Glutamatergic neuron (in vitro differentiated cells): ENCODE measurements around the gene C1orf159. TPM values are rescaled to one million over a fixed set of nuclear protein-coding genes. Genes with fewer than 3 reads are reported as not detected.

ENCODE experiments used
- DNase-seq: peaks from one replicate; pipeline ENCODE4 v3.0.0; 2022
- H3K27ac Mint-ChIP-seq: one replicate; pipeline ENCODE4 v1.8.0; 2020; ENCODE audit warnings: mild to moderate bottlenecking, mixed read lengths, inconsistent platforms; ENCODE audit not compliant: unreplicated experiment
- H3K27me3 Mint-ChIP-seq: one replicate; pipeline ENCODE4 v1.8.0; 2020; ENCODE audit warnings: mild to moderate bottlenecking, moderate library complexity, mixed read lengths, inconsistent platforms; ENCODE audit not compliant: unreplicated experiment
- H3K36me3 Mint-ChIP-seq: one replicate; pipeline ENCODE4 v1.8.0; 2020; ENCODE audit warnings: mild to moderate bottlenecking, mixed read lengths, inconsistent platforms; ENCODE audit not compliant: unreplicated experiment
- H3K4me1 Mint-ChIP-seq: one replicate; pipeline ENCODE4 v1.8.0; 2020; ENCODE audit warnings: mild to moderate bottlenecking, low read depth, mixed read lengths, inconsistent platforms; ENCODE audit not compliant: unreplicated experiment
- H3K4me3 Mint-ChIP-seq: one replicate; pipeline ENCODE4 v1.8.0; 2020; ENCODE audit warnings: mild to moderate bottlenecking, mixed read lengths, inconsistent platforms; ENCODE audit not compliant: unreplicated experiment
- H3K9me3 Mint-ChIP-seq: one replicate; pipeline ENCODE4 v1.8.0; 2020; ENCODE audit warnings: mild to moderate bottlenecking, moderate library complexity, mixed read lengths, inconsistent platforms; ENCODE audit not compliant: unreplicated experiment
- CTCF ChIP-seq: fragments of 200-600 bp; sonication (generic); IDR thresholded peaks from one replicate; pipeline ENCODE4 v1.5.0; 2021; ENCODE audit not compliant: partially characterized antibody, unreplicated experiment
- total RNA-seq: library from RNA; stranded (reverse); fragmentation: NEBNext Ultra II Directional; extraction: Animal tissue kit (Norgen Biotek cat#: 25700); gene quantifications from one replicate; pipeline ENCODE4 v1.2.1, GENCODE V29; 2021; ENCODE audit not compliant: unreplicated experiment

Gene C1orf159
- total RNA-seq, 1 donor from 2014 or later: 24.5 TPM

GRCh38 chr1:1052003-1052840 lies 63.7 kb downstream of the C1orf159 start:
- H3K4me1 Mint-ChIP-seq: no peaks in the 10 kb centered on the region
- H3K36me3 Mint-ChIP-seq: peaks cover 7% of the 10 kb centered on the region
- DNase-seq: no peak
- no peak for TF ChIP-seq CTCF
- peaks cover 15% of the 10 kb centered on the region for H3K9me3 Mint-ChIP-seq
- H3K4me3 Mint-ChIP-seq: no peak overlapping the region
- H3K27me3 Mint-ChIP-seq: peaks cover 18% of the 10 kb centered on the region
- peak overlapping the region; percentile 33 for H3K27ac Mint-ChIP-seq

GRCh38 chr1:1051127-1051810 lies 64.6 kb downstream of the C1orf159 start:
- Mint-ChIP-seq H3K27me3 (peaks cover 16% of the 10 kb centered on the region), H3K36me3 (peaks cover 7% of the 10 kb centered on the region), H3K9me3 (peaks cover 14% of the 10 kb centered on the region), H3K4me3 (no peak overlapping the region), H3K27ac (no peak overlapping the region), H3K4me1 (no peaks in the 10 kb centered on the region)
- TF ChIP-seq CTCF: no peak
- no peak for DNase-seq

GRCh38 chr1:1050577-1051052 lies 65.3 kb downstream of the C1orf159 start:
- Mint-ChIP-seq H3K36me3 (peaks cover 7% of the 10 kb centered on the region), H3K27me3 (peaks cover 15% of the 10 kb centered on the region), H3K4me1 (no peaks in the 10 kb centered on the region), H3K4me3 (no peak overlapping the region), H3K27ac (no peak overlapping the region), H3K9me3 (peaks cover 9% of the 10 kb centered on the region)
- no peak for DNase-seq
- TF ChIP-seq CTCF: no peak

GRCh38 chr1:1049318-1050165 lies 66.3 kb downstream of the C1orf159 start:
- no peak for DNase-seq
- H3K4me1 Mint-ChIP-seq: no peaks in the 10 kb centered on the region
- peaks cover 13% of the 10 kb centered on the region for H3K9me3 Mint-ChIP-seq
- H3K4me3 Mint-ChIP-seq: no peak overlapping the region
- H3K36me3 Mint-ChIP-seq: peaks cover 10% of the 10 kb centered on the region
- no peak for TF ChIP-seq CTCF
- H3K27me3 Mint-ChIP-seq: peaks cover 17% of the 10 kb centered on the region
- H3K27ac Mint-ChIP-seq: no peak overlapping the region
